HG03354 (cell line): Measurements from ENCODE around the gene KIDINS220.

Experiments
- ATAC-seq: cut with Tn5 transposase; IDR thresholded peaks from one replicate; pipeline ENCODE4 v1.9.1; 2021; ENCODE audit warnings: mild to moderate bottlenecking; ENCODE audit not compliant: unreplicated experiment, poor library complexity, severe bottlenecking

Gene KIDINS220

GRCh38 chr2:8679827-8680731, 157.3 kb downstream of the KIDINS220 start:
- no peak for ATAC-seq

- no peak for ATAC-seq
Observed at GRCh38 chr2:8679567-8679826, 157.9 kb downstream of the KIDINS220 start.
